ENCODE results near the gene SLC16A4.

SLC16A4 gene

GRCh38 chr1:110321846-110322245 is 69.0 kb downstream of the SLC16A4 start:
- no peak for DNase-seq

- no peak for DNase-seq
Measured at GRCh38 chr1:110321045-110321444, 69.8 kb downstream of the SLC16A4 start.

GRCh38 chr1:110320168-110320518 is 70.7 kb downstream of the SLC16A4 start:
- DNase-seq = no peak

- no peak for DNase-seq
Measured at GRCh38 chr1:110319332-110320167, 71.3 kb downstream of the SLC16A4 start.

GRCh38 chr1:110318046-110318445 is 72.8 kb downstream of the SLC16A4 start:
- DNase-seq = no peak

- no peak for DNase-seq
Measured at GRCh38 chr1:110316735-110317134, 74.1 kb downstream of the SLC16A4 start.

Data from amniotic stem cell (primary cell).